ENCODE results near the gene PCDHGB6.
"Not testable (repeated sequence)": the region's sequence is repeated elsewhere in the genome, so short reads cannot be mapped to it uniquely, and the experiment has no call there.

The PCDHGB6 gene

GRCh38 chr5:141389153-141390042 lies 18.4 kb upstream of the PCDHGB6 start:
- DNase-seq = no peak

GRCh38 chr5:141392429-141393198 lies 15.2 kb upstream of the PCDHGB6 start, which contains the start of gene PCDHGA8:
Gene PCDHGA8, plus strand, starts transcription at chr5:141392633. Its CDS starts 181 bp downstream, at chr5:141392814.
- no peak for DNase-seq

GRCh38 chr5:141393267-141393666 lies 14.6 kb upstream of the PCDHGB6 start:
- DNase-seq = no peak

GRCh38 chr5:141394401-141395187 lies 13.2 kb upstream of the PCDHGB6 start:
- not testable (repeated sequence) for DNase-seq

GRCh38 chr5:141397756-141398551 lies 9.9 kb upstream of the PCDHGB6 start, which contains the start of gene PCDHGB5:
Gene PCDHGB5, plus strand, starts transcription at chr5:141397947. Its CDS starts 181 bp downstream, at chr5:141398128.
- peak; percentile 26 for DNase-seq

GRCh38 chr5:141398608-141399007 lies 9.2 kb upstream of the PCDHGB6 start:
- DNase-seq = no peak

- DNase-seq = no peak
Measured at GRCh38 chr5:141399555-141400258, 8.1 kb upstream of the PCDHGB6 start.

- no peak for DNase-seq
Measured at GRCh38 chr5:141402553-141403243, 5.1 kb upstream of the PCDHGB6 start, which contains the start of gene PCDHGA9. Gene PCDHGA9, plus strand, starts transcription at chr5:141402778. Its CDS starts 175 bp downstream, at chr5:141402953.

GRCh38 chr5:141403387-141403786 lies 4.4 kb upstream of the PCDHGB6 start:
- DNase-seq = no peak

GRCh38 chr5:141409598-141410306 lies 1.9 kb downstream of the PCDHGB6 start:
- DNase-seq = no peak

- DNase-seq = no peak
Measured at GRCh38 chr5:141411575-141411974, 3.8 kb downstream of the PCDHGB6 start.

- DNase-seq = peak; percentile 66
Measured at GRCh38 chr5:141412854-141413539, 5.2 kb downstream of the PCDHGB6 start, which contains the start of gene PCDHGA10. Gene PCDHGA10, plus strand, starts transcription at chr5:141412987. Its CDS starts 189 bp downstream, at chr5:141413176.

- DNase-seq = no peak
Measured at GRCh38 chr5:141413540-141414069, 5.8 kb downstream of the PCDHGB6 start.

GRCh38 chr5:141414548-141415274 lies 6.9 kb downstream of the PCDHGB6 start:
- not testable (repeated sequence) for DNase-seq

GRCh38 chr5:141415275-141415618 lies 7.4 kb downstream of the PCDHGB6 start:
- DNase-seq = not testable (repeated sequence)

GRCh38 chr5:141417494-141418172 lies 9.8 kb downstream of the PCDHGB6 start, which contains the start of gene PCDHGB7:
Gene PCDHGB7, plus strand, starts transcription at chr5:141417677. Its CDS starts 183 bp downstream, at chr5:141417860.
- peak; percentile 49 for DNase-seq
